Naive thymus-derived CD4-positive, alpha-beta T cell (primary cell): ENCODE measurements around the gene TSPAN3. TPM values are rescaled to one million over a fixed set of nuclear protein-coding genes. Genes with fewer than 3 reads are reported as not detected.

Experiments
- ATAC-seq: fragments of 150-1000 bp; cut with Tn5 transposase; 2 replicates; pipeline ENCODE4 v1.10.0; 2021; ENCODE audit warnings: mild to moderate bottlenecking, moderate library complexity
- CTCF ChIA-PET: fragments of 350-600 bp; sonication (Branson Sonifier 250); formaldehyde crosslinking; loops from one replicate; lab custom pipeline; 2021; ENCODE audit warnings: antibody characterized with exemption; lab: Charles Lee
- POLR2A ChIA-PET: fragments of 350-600 bp; sonication (Branson Sonifier 250); formaldehyde crosslinking; loops from one replicate; lab custom pipeline; 2021; ENCODE audit warnings: antibody characterized with exemption, inconsistent platforms; lab: Charles Lee
- DNase-seq, 9 donors: peaks; one replicate each; pipeline versions ENCODE4 v3.0.0 to v3.0.0-alpha.2; 2020 to 2022; ENCODE audit warnings: mixed read lengths in 1 of 9
- H3K27ac ChIP-seq: one replicate; pipeline ENCODE4 v1.7.0; 2013; ENCODE audit warnings: mild to moderate bottlenecking, low read depth, low read length, moderate library complexity
- H3K27me3 ChIP-seq, 2 donors: one replicate each; pipeline ENCODE4 v1.7.0; 2013; ENCODE audit warnings: low read length in 2 of 2, mild to moderate bottlenecking in 2 of 2, moderate library complexity in 2 of 2; ENCODE audit not compliant: control insufficient read depth in 2 of 2, insufficient read depth in 2 of 2
- H3K36me3 ChIP-seq, 3 experiments: 1 replicate in 2 of 3; 2 replicates in 1 of 3; pipeline ENCODE4 v1.7.0; 2013; ENCODE audit warnings: low read length in 3 of 3, mild to moderate bottlenecking in 3 of 3, moderate library complexity in 1 of 3; ENCODE audit not compliant: insufficient read depth in 3 of 3, control insufficient read depth in 2 of 3
- H3K4me1 ChIP-seq, 2 donors: one replicate each; pipeline ENCODE4 v1.7.0; 2013; ENCODE audit warnings: low read length in 2 of 2, mild to moderate bottlenecking in 2 of 2, moderate library complexity in 1 of 2; ENCODE audit not compliant: control insufficient read depth in 2 of 2, insufficient read depth in 2 of 2
- H3K4me3 ChIP-seq: 2 replicates; pipeline ENCODE4 v1.7.0; 2013; ENCODE audit warnings: mild to moderate bottlenecking, low read length
- H3K9me3 ChIP-seq, 3 experiments: 1 replicate in 2 of 3; 2 replicates in 1 of 3; pipeline ENCODE4 v1.7.0; 2013; ENCODE audit warnings: low read length in 3 of 3; ENCODE audit not compliant: control insufficient read depth in 2 of 3
- H3K27ac Mint-ChIP-seq, 9 donors: one replicate each; pipeline ENCODE4 v1.8.0; 2020 to 2022; ENCODE audit warnings: mixed read lengths in 9 of 9, mild to moderate bottlenecking in 8 of 9, moderate library complexity in 5 of 9, inconsistent platforms in 2 of 9
- H3K27me3 Mint-ChIP-seq, 5 donors: one replicate each; pipeline ENCODE4 v1.8.0; 2021 to 2022; ENCODE audit warnings: mixed read lengths in 5 of 5, mild to moderate bottlenecking in 1 of 5
- H3K36me3 Mint-ChIP-seq, 5 donors: one replicate each; pipeline ENCODE4 v1.8.0; 2020 to 2022; ENCODE audit warnings: mixed read lengths in 5 of 5, mild to moderate bottlenecking in 3 of 5, inconsistent platforms in 1 of 5
- H3K4me1 Mint-ChIP-seq, 7 donors: one replicate each; pipeline ENCODE4 v1.8.0; 2020 to 2022; ENCODE audit warnings: mixed read lengths in 7 of 7, mild to moderate bottlenecking in 3 of 7, inconsistent platforms in 1 of 7
- H3K4me3 Mint-ChIP-seq, 10 donors: one replicate each; pipeline ENCODE4 v1.8.0; 2020 to 2022; ENCODE audit warnings: mild to moderate bottlenecking in 10 of 10, mixed read lengths in 10 of 10, moderate library complexity in 6 of 10, inconsistent platforms in 2 of 10
- H3K9me3 Mint-ChIP-seq, 11 donors: one replicate each; pipeline ENCODE4 v1.8.0; 2020 to 2022; ENCODE audit warnings: mixed read lengths in 11 of 11, mild to moderate bottlenecking in 4 of 11, inconsistent platforms in 1 of 11, moderate library complexity in 1 of 11
- intact Hi-C, 2 donors: fragments of 100-400 bp; cut with micrococcal nuclease; formaldehyde crosslinking; loops; one replicate each; pipeline ENCODE4 v1.15.1; 2023
- polyA plus RNA-seq, 2 donors: library from polyadenylated mRNA; unstranded; fragments of 300-500 nt; fragmentation: Illumina TruSeq; gene quantifications; one replicate each; pipeline ENCODE4 v1.2.3, GENCODE V29; 2021
- total RNA-seq, 6 experiments: library from RNA in 5 of 6; stranded (reverse) in 5 of 6; gene quantifications; 1 replicate in 5 of 6; 2 replicates in 1 of 6; pipeline ENCODE4 v1.2.3 and lab custom pipeline; 2021 to 2026

The TSPAN3 gene
- total and polyA plus RNA-seq, 7 experiments from 2014 or later: 17.5 to 101 (median 24.1) TPM

DNA sequence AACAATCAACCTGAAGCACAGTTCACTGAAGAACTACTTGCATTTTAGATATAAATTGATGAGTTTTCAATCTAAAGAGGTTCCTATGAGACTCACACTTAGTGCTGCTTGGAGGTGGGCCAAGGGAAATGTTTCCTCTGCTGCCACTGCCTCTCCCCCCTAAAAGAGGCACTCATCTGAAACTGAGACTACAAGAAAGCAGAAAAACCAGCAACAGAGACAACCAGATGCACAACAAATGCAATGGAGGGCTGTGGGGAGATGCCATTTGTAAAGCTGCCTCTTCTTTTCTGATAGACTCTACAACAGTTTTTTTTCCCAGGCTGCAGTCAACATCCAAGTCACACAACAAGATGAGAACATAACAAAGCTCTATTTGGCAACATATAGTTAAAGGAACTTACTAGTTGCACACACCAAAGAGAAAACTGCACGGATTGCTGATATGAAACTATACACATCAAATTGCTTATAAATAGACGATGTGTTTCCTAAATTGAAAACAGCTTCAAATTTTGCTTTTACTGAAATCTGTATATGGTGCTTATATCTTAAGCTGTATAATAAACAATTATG lies 11.0 kb downstream of the TSPAN3 start:
- no peaks in the 10 kb centered on the region for H3K36me3 ChIP-seq
- Mint-ChIP-seq H3K36me3 (peaks cover 0 to 3% (median 0%) of the 10 kb centered on the region in 5 donors), H3K4me1 (peaks cover 18 to 46% (median 28%) of the 10 kb centered on the region in 7 donors), H3K27me3 (no peaks in the 10 kb centered on the region), H3K4me3 (peak overlapping the region in 1 of 10 donors; percentile 5), H3K27ac (peak overlapping the region in 4 of 9 donors; percentile 10 to 50 (median 40)), H3K9me3 (no peaks in the 10 kb centered on the region)
- intact Hi-C loops: no loop called here
- H3K4me3 ChIP-seq: no peak overlapping the region
- ChIA-PET CTCF (no interaction called here), POLR2A (interaction anchor here (0.8 to 1.7 kb wide), 3 partner anchors 11 to 50 kb away, joined by 3 to 5 read pairs (median 3); partner anchors contain the start of gene TSPAN3)
- no peak for ATAC-seq
- no peak overlapping the region for H3K27ac ChIP-seq
- H3K9me3 ChIP-seq: no peaks in the 10 kb centered on the region
- H3K27me3 ChIP-seq: no peaks in the 10 kb centered on the region
- H3K4me1 ChIP-seq: peaks cover 0 to 3% of the 10 kb centered on the region in 2 donors
- no peak for DNase-seq

DNA sequence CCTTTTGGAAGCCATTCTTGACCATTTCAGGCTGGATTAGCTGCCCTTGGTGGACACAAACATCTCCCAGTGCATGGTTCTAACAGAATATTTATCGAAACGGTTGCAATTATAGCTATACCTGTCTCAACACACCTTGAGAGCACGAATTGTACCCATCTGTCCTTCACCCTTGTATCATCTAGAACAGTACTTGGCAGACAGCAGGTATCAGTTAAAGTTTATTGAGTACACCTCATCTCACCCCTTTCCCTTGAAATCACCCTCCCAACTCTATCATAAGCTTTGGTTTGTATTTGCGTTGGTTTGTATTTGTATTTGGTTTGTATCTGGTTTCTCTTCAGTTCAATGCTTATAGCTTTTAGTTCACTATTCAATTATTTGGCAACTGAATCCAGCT lies 12.4 kb downstream of the TSPAN3 start:
- H3K27me3 ChIP-seq: no peaks in the 10 kb centered on the region
- H3K27me3 Mint-ChIP-seq: no peaks in the 10 kb centered on the region
- no peak overlapping the region for H3K4me3 Mint-ChIP-seq
- H3K27ac Mint-ChIP-seq: peak overlapping the region in 1 of 9 donors; percentile 15
- peaks cover 0 to 3% of the 10 kb centered on the region in 2 donors for H3K4me1 ChIP-seq
- H3K36me3 Mint-ChIP-seq: peaks cover 0 to 5% (median 0%) of the 10 kb centered on the region in 5 donors
- no peaks in the 10 kb centered on the region for H3K9me3 ChIP-seq
- H3K4me1 Mint-ChIP-seq: peaks cover 18 to 50% (median 26%) of the 10 kb centered on the region in 7 donors
- DNase-seq (no peak), ATAC-seq (no peak)
- CTCF ChIA-PET: no interaction called here
- H3K36me3 ChIP-seq: no peaks in the 10 kb centered on the region
- H3K4me3 ChIP-seq: no peak overlapping the region
- H3K9me3 Mint-ChIP-seq: no peaks in the 10 kb centered on the region
- POLR2A ChIA-PET: interaction anchor here (0.5 kb wide), 1 partner anchor 95 kb away, joined by 3 read pairs; no protein-coding TSS in a partner anchor
- intact Hi-C loops: no loop called here
- no peak overlapping the region for H3K27ac ChIP-seq

DNA sequence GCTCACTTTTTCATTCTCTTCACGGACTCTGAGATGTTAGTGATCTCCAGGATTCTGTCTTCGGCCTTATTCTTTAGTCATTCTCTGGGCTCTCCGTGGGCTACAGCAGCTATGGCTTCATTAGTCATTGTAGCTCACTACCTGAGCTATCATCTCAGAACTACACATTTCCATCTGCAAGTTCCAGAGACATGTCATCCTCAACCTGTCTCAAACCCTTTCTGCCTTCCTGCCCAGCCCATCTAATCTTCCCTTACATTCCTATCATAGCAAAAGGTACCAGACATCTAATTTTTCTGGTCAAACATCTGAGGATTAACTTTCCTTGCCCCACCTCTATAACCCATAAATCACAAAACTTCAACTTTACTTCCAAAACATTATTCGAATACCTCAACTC lies 13.2 kb downstream of the TSPAN3 start:
- POLR2A ChIA-PET: no interaction called here
- H3K36me3 ChIP-seq: no peaks in the 10 kb centered on the region
- H3K4me1 Mint-ChIP-seq: peaks cover 18 to 50% (median 24%) of the 10 kb centered on the region in 7 donors
- H3K27me3 Mint-ChIP-seq: no peaks in the 10 kb centered on the region
- CTCF ChIA-PET: no interaction called here
- H3K27me3 ChIP-seq: no peaks in the 10 kb centered on the region
- H3K4me3 Mint-ChIP-seq: no peak overlapping the region
- intact Hi-C loops: no loop called here
- no peak for ATAC-seq
- H3K9me3 Mint-ChIP-seq: no peaks in the 10 kb centered on the region
- H3K27ac Mint-ChIP-seq: peak overlapping the region in 2 of 9 donors; percentile 6 to 15
- H3K36me3 Mint-ChIP-seq: peaks cover 0 to 5% (median 0%) of the 10 kb centered on the region in 5 donors
- no peak overlapping the region for H3K4me3 ChIP-seq
- no peaks in the 10 kb centered on the region for H3K9me3 ChIP-seq
- H3K27ac ChIP-seq: no peak overlapping the region
- no peak for DNase-seq
- H3K4me1 ChIP-seq: peaks cover 0 to 3% of the 10 kb centered on the region in 2 donors

DNA sequence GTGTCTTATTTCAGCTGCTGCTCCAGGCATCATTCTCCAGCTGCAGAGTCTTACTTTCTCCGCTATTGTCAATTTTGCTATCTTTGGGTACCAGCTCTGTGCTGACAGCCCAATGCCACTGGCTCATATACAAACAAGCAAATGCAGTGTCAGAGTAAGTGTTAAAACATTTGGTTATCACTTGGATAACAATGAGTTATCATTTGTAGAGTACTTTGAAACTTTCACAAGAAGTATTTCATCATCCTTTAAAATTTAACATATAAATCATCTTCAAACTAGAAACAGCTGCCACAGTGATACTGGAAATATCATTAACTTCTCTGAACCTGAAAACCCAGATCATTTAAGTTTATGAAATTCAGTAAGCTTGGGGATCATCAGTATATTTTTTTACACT lies 13.8 kb downstream of the TSPAN3 start:
- Mint-ChIP-seq H3K36me3 (peaks cover 0 to 8% (median 5%) of the 10 kb centered on the region in 5 donors), H3K27me3 (no peaks in the 10 kb centered on the region), H3K4me3 (no peak overlapping the region), H3K27ac (no peak overlapping the region), H3K9me3 (no peaks in the 10 kb centered on the region), H3K4me1 (peaks cover 18 to 48% (median 24%) of the 10 kb centered on the region in 7 donors)
- CTCF ChIA-PET: no interaction called here
- POLR2A ChIA-PET: no interaction called here
- intact Hi-C loops: no loop called here
- DNase-seq: no peak
- H3K27me3 ChIP-seq: no peaks in the 10 kb centered on the region
- H3K27ac ChIP-seq: no peak overlapping the region
- no peak for ATAC-seq
- H3K4me1 ChIP-seq: peaks cover 0 to 3% of the 10 kb centered on the region in 2 donors
- H3K4me3 ChIP-seq: no peak overlapping the region
- no peaks in the 10 kb centered on the region for H3K9me3 ChIP-seq
- no peaks in the 10 kb centered on the region for H3K36me3 ChIP-seq

GRCh38 chr15:77053709-77054108 lies 17.2 kb downstream of the TSPAN3 start:
- ATAC-seq: no peak
- ChIA-PET POLR2A (no interaction called here), CTCF (no interaction called here)
- H3K9me3 Mint-ChIP-seq: no peaks in the 10 kb centered on the region
- H3K27me3 Mint-ChIP-seq: no peaks in the 10 kb centered on the region
- H3K27ac Mint-ChIP-seq: peak overlapping the region in 1 of 9 donors; percentile 2
- Histone ChIP-seq H3K4me3 (no peak overlapping the region), H3K27ac (no peak overlapping the region), H3K27me3 (no peaks in the 10 kb centered on the region), H3K36me3 (no peaks in the 10 kb centered on the region), H3K4me1 (no peaks in the 10 kb centered on the region), H3K9me3 (no peaks in the 10 kb centered on the region)
- H3K36me3 Mint-ChIP-seq: peaks cover 0 to 12% (median 5%) of the 10 kb centered on the region in 5 donors
- intact Hi-C loops: no loop called here
- H3K4me3 Mint-ChIP-seq: no peak overlapping the region
- peaks cover 4 to 21% (median 12%) of the 10 kb centered on the region in 7 donors for H3K4me1 Mint-ChIP-seq
- DNase-seq: no peak

GRCh38 chr15:77052556-77052955 lies 18.4 kb downstream of the TSPAN3 start:
- no peak for ATAC-seq
- no peak overlapping the region for H3K27ac ChIP-seq
- Mint-ChIP-seq H3K27me3 (no peaks in the 10 kb centered on the region), H3K4me3 (no peak overlapping the region), H3K27ac (no peak overlapping the region), H3K36me3 (peaks cover 0 to 13% (median 10%) of the 10 kb centered on the region in 5 donors), H3K9me3 (no peaks in the 10 kb centered on the region), H3K4me1 (peaks cover under 1 to 10% (median 4%) of the 10 kb centered on the region in 7 donors)
- intact Hi-C loops: no loop called here
- ChIA-PET POLR2A (interaction anchor here (1.3 kb wide), 1 partner anchor 9 kb away, joined by 5 read pairs; no protein-coding TSS in a partner anchor), CTCF (no interaction called here)
- H3K9me3 ChIP-seq: no peaks in the 10 kb centered on the region
- H3K36me3 ChIP-seq: no peaks in the 10 kb centered on the region
- H3K4me3 ChIP-seq: no peak overlapping the region
- DNase-seq: no peak
- no peaks in the 10 kb centered on the region for H3K27me3 ChIP-seq
- H3K4me1 ChIP-seq: no peaks in the 10 kb centered on the region
